ENCODE data around the gene NR5A2.
"Not testable (repeated sequence)": the region's sequence is repeated elsewhere in the genome, so short reads cannot be mapped to it uniquely, and the experiment has no call there.

Gene NR5A2

DNA sequence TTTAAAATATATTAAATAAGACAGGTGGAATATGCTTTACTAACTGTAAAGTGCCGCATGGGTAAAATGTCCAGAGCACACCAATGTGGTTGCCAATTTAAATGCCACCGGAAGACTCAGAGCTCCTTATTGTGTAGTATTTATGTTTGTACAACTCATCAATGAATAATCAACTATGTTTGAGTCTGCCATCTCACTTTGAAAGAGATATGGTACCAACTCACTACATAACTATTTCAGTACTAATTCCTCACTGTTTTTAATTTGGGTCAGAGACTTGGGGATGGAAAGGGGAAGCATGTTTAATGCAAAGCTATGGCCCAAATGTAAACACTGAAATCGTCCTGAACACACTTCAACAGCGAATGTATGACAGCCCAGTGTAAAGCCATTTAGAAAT, 144.8 kb downstream of the NR5A2 start:
- no peak for FAIRE-seq

DNA sequence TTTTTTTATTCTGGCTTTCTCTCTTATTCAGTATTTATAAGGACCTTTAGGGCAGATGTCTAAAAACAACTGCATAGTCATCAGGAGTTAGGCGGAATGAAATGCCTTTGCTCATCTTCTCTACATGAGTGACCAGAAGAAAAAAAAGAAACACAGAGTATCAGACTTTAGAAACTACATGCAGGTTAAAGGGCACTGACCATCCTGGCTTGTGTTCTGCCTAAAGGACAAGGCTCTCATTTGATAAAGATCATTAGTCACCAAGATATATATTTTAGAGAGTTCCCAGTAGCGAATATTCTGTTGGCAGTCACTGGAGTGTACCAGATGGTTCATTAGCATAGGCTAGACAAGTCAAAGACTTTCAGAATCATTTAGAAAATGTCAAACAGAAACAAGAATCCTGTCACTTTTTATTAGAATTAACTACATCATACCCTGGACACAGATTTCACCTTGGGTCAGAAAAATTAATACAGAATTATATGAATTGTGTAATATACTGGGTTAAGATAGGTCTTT, 145.6 kb downstream of the NR5A2 start:
- no peak for FAIRE-seq

DNA sequence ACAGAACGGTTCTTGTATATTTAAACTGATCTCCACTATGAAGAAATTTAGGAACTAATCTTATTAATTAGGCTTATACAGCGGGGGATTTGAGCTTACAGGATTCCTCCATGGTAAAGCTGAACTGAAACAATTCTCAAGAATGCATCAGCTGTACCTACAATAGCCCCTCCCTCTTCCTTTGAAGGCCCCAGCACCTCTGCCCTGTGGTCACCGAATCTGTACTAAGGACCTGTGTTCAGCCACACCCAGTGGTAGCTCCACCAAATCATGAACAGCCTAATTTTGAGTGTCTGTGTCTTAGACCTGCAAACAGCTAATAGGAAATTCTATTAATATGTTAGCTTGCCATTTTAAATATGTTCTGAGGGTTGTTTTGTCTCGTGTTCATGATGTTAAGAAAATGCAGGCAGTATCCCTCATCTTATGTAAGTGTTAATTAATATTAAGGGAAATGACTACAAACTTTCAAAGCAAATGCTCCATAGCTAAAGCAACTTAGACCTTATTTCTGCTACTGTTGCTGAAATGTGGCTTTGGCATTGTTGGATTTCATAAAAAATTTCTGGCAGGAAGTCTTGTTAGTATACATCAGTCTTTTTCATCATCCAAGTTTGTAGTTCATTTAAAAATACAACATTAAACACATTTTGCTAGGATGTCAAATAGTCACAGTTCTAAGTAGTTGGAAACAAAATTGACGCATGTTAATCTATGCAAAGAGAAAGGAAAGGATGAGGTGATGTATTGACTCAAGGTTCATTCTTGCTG, 147.2 kb downstream of the NR5A2 start:
- FAIRE-seq: no peak

DNA sequence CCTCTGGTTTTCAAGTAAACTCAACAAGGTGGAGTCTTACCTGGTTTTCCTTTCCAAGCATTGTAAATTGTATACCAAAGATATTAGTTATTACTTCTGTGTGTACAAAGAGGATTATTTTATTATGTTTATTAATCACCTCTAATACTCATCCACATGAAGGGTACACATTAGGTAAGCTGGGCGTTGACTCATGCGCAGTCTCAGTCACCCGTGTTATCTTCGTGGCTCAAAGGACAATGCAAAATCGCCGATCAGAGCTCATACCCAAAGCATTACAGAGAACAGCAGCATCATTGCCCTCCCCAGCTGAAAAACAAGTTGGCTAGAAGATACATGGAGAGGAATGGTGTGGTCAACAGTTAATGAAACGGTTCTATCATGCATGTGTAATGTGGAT, 148.7 kb downstream of the NR5A2 start:
- no peak for FAIRE-seq

DNA sequence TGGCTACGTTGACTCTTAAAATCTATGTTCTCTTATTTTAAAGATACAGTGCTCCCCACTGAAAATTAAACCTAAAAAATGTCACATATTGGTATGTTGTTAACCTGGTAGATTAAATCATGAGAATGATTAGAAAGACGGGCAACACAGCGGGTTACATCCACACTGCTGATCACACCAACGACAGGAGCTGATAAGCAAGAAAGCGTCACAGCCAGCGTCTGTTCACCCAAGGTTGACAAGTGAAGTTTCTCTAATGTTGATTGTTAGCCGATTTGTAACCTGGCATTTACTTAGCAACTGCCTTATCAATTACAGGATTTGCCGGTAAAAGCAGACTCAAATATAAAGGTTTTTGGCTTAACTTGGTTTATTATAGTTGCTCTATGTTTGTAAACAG, 149.3 kb downstream of the NR5A2 start:
- FAIRE-seq: no peak

DNA sequence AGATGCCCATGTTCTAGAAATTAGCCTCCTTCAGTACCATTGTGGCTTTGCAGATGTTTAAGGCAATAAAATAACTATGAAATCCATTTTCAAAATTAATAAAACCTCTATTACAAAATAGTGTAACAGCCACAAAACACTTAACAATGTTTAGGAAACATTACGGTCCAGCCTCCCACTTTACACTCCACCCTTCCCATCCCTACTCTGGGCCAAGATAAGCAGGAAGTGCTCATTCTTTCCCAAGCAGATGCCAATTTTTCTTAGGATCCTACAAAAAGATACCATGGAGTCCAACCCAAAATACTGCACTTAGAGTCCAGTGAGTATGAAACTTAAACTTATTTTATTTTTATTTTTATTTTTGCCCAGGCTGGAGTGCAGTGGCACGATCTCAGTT, 150.8 kb downstream of the NR5A2 start:
- no peak for FAIRE-seq

DNA sequence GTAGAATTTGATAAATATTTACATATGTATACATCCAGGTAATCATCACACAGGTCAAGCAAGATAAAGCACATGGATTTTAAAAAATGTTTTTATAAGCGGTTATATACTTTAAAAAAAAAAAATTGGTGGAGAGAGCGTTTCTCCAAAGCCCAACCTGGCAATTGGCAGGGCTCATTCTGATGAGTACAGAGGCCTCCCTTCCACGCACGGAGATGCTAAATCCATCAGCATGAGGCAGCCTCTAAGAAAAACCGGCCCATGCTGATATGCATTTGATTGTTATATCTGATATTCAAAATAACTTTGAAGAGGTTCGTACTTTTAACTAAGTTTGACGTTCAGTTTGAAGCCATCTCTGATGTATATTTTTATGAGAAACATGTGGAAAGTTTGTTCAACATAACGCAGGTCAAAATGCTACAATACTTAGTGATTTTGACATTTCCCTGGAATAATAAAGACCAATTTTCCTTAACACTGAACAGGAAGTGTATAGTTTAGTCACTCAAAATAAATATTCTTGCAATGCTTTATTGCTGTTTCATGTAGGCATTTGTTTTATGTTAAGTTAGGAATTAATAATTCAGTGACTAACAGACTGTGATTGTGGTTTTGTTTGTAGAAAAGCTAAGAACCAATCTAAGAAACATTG, 151.7 kb downstream of the NR5A2 start:
- FAIRE-seq: no peak

DNA sequence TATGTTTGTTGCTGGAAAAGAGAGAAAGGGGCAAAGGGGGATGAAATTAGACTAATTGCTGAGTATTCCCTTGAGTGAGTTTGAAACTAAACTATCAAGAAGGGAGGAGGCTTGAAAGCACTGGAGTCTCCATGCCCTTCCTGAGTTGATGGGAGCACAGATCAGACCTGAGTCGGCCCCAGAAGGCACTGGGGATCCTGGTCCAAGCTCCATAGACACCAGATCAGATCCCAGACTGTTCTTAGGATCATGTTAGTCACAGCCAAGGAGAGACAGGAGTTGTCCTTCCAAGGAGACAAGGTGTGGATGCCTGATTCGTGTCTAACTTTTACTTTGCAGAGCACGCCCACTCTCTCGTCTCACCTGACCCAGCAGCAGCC, 152.3 kb downstream of the NR5A2 start:
- FAIRE-seq: no peak

DNA sequence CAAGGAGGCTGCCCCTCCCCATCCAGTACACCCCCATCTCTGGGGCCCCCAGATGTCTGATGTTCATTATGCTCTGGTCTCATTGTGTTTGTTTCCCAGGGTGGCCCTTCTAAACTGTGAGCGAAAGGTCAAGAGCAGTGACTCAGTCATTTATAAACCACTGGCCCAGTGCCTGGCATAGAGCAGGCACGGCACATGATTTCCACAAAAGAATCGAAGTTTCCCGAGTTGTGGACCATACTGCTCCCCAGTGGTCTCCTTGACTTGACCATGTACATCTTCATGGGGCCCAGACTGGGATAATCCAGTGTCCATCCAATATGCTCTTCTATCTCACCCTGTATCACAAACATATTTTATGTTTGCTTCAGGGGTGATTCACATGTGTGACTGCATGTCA, 153.3 kb downstream of the NR5A2 start:
- FAIRE-seq: no peak

DNA sequence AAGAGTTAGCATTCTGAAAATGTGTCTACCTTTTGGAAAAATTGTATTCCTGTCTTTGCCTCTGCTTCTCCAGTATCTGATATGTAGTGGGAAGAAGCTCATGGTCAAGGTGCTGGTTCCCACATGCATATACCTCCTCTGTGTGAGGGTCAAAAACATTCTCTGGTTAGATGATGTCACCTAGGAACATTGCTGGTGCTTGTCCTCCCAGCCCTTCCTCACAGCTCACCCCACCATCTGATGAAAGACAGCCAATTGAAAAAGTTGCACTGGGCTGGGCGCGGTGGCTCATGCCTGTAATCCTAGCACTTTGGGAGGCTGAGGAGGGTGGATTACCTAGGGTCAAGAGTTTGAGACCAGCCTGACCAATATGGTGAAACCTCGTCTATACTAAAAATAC, 154.4 kb downstream of the NR5A2 start:
- no peak for FAIRE-seq

DNA sequence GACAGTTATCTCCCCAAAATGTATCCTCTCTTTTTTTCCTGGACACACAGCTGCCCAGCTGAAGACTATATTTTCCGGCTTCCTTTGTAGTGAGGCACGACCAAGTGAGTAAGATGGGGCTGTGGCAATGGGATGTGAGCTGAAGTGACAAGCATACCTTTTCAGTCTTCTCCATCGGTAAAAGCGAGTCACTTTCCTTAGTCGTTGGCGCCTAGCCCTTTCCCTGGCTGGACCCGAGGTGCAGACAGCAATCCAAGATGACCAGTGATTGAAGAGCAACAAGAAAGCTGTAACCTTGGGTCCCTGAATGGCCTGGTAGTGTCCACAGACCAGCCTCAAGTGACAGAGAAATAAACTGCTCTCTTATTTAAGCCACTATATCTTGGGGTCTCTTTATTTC, 155.2 kb downstream of the NR5A2 start:
- no peak for FAIRE-seq

DNA sequence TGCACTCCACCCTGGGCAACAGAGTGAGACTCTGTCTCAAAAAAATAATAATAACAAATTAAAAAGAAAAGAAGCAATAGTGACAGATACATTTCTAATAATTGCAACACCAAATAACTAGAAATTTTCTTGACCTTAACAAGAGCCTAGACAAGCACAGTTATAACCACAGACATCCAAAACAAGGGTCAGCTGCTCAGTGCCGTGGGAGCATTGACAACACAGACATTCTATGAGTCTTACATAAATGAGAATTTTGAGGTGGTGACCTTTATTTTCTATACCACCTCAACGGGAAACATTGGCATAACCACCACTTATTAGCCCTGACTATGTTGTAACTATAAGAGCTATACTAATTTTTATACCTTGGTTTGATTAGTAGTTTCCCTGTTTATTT, 156.1 kb downstream of the NR5A2 start:
- FAIRE-seq: no peak

DNA sequence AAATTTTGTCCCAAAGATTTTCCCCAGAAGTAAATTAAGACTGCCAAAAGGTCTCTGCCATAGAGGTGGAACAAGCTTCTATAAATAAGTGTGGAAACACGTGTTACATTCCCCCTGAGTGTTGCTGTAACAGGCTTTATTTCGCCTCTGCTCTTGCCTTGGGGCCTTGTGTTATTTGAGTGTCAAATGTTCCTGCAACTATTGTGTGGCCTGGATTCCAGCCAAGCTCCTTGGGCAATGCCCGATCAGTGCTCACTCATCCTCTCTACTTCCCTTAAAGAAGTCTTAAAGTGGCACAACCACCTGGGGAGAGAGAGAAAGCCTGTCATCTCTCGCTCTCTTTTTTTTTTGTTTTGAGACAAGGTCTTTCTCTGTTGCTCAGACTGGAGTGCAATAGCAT, 156.7 kb downstream of the NR5A2 start:
- FAIRE-seq: no peak

DNA sequence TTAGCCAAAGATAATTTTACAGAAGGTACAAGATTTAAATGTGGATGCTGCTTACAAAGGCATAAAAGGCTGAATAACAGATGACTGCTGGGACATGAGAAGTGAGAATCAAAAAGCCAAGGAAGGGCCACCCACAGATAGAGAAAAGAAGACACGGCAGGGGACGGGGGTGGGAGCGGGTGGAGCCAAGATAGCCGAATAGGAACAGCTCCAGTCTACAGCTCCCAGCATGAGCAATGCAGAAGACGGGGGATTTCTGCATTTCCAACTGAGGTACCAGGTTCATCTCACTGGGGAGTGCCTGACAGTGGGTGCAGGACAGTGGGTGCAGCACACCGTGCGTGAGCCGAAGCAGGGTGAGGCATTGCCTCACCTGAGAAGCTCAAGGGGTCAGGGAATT, 157.7 kb downstream of the NR5A2 start:
- FAIRE-seq: not testable (repeated sequence)

DNA sequence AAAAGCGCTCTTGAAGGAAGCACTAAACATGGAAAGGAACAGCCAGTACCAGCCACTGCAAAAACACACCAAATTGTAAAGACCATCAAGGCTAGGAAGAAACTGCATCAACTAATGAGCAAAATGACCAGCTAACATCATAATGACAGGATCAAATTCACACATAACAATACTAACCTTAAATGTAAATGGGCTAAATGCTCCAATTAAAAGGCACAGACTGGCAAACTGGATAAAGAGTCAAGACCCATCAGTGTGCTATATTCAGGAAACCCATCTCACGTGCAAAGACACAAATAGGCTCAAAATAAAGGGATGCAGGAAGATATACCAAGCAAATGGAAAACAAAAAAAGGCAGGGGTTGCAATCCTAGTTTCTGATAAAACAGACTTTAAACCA, 159.8 kb downstream of the NR5A2 start:
- FAIRE-seq: not testable (repeated sequence)

DNA sequence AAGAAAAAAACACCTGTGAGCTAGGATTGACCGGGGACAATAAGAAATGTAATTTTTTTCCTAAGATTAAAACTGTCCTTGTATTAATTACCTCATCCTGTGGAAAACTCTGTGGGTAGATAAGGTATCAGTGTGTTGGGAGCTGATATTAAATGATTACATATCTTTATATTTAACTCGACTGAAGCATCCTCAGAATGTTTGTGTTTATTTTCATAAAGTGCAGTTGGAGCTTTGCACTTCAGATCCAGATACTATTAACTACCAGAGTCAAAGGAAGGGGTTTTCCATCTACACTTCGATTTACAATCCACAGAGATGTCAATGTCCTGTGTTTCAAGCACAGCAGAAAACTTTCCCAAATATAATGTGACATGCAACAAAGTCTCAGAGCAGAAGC, 164.5 kb downstream of the NR5A2 start:
- FAIRE-seq: no peak

DNA sequence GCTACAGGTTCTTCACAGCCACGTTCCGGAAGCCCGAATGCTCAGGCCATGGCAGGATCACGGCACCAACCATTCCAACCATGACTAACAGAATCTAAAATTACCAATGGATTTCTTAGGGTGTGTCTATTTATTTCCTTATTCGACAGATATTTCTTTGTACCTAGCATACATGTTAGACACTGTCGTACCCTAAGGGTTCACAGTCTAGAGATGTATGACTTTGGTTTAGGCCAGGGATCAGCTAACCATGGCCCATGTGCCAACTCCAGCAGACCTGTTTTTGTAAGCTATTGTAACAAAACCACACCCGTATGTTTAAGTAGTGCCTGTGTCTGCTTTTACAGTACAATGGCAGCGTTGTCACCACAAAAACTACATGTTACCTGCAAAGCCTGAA, 167.0 kb downstream of the NR5A2 start:
- FAIRE-seq: no peak

DNA sequence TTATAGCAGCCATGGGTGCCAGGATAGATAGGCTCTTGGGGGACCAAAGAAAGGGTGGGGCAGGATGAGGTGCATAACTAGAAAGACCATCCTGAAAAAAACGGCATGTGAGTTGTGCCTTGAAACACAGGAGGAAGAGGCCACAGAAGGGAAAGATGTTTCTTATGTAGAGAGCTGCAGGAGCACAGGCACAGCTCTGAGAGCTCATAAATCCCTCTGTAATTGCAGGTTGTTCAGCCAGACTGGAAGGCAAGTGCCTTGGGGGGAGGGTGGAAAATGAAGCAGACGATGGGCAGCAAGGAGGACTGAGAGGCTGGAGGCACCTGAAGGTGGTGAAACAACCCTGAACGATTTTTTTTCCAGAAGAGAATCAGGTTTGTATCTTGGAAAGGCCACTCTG, 170.7 kb downstream of the NR5A2 start:
- FAIRE-seq: no peak

DNA sequence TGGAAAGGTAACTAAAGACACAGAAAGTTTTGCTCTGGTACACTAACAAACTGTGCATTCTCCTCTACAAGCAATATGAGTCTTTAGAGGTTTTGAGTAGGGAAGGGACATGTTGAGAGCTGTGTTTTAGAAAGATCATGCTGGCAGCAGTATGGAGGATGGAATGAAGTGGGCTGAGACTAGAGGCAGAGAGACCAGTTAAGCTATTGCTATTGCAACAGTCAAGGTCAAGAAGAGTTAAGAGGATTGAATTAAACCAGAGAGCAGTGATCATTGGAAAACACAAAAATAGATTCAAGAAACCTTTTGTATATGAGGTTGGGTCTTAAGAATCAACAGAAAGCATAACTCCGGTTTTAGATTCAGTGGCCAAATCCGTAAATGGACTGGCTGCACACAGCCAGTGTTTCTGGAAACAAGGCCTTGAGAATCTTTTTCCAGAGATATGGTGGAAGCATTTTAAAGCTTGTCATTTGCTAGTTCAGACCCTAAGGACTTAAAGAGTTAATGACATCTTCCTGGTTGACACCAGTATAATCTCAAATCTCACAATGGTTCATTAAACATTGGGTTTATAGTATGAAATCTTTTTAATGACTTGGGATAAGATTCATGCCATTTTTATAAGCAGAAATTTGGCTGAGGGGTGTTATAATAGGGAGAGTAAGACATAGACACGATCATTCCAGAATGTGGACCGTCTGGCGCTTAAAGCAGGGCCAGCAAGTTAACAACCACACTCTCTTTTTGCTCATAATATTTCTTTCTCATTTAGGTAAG, 177.9 kb downstream of the NR5A2 start:
- FAIRE-seq: no peak

DNA sequence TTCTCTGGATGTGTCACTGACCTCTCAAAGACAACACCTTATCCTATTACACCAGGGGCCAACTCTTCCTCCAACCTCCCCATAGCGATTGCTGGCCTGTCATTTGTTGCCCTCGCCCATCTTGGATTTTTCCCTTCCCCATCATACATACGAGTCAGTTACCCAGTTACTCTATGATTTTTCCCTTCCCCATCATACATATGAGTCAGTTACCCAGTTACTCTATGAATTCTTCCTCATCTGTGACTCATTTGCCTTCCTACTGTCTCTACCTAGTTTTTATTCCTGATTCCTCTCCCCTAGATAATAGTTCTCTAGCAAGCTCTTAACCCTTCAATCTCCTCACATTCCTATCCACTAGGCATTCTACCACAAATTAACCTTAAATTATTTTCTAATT, 178.8 kb downstream of the NR5A2 start:
- FAIRE-seq: no peak

DNA sequence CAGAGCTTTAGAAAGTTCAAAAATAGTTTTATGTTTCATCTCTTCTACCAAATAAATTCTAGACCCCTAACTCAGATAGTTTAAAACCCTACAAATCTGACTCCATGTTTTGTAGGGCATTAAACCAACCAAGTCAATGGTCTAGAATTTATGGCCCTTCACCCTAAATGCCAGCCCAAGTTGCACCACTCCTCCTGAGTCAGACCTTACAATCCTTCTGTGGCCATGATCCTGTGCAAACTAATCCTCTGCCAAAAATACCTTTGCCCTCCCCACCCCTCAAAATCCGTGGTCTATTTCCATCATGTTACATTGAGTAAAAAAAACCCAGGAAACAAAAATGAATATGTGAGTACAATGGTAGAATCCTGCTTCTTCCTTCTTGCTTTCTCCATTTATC, 179.3 kb downstream of the NR5A2 start:
- FAIRE-seq: no peak

DNA sequence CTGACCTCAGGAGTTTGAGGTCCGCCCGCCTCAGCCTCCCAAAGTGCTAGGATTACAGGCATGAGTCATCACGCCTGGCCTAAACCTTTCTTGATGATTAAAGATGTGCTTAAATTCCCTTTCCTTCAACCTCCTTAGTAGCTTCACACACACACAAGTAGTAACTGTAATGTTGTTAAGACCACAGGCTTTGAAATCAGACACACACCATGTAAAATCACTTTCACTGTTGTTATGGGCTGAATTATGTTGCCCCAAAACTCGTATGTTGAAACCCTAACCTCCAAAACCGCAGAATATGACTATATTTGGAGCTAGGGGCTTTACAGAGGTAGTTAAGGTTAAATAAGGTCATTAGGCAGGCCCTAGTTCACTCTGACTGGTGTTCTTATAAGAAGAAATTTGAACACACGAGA, 180.2 kb downstream of the NR5A2 start:
- no peak for FAIRE-seq

DNA sequence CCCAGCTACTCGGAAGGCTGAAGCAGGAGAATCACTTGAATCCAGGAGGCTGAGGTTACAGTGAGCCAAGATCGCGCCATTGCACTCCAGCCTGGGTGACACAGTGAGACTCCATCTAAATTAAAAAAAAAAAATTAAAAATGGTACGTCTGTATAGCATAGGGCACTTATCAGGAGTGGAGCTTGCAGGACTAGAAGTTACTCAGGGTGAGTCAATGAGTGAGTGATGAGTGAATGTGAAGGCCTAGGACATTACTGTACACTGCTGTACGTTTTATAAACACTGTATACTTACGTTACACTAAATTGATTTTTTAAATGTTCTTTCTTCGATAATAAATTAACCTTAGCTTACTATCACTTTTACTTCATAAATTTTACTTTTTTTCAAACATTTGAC, 183.6 kb downstream of the NR5A2 start:
- no peak for FAIRE-seq

DNA sequence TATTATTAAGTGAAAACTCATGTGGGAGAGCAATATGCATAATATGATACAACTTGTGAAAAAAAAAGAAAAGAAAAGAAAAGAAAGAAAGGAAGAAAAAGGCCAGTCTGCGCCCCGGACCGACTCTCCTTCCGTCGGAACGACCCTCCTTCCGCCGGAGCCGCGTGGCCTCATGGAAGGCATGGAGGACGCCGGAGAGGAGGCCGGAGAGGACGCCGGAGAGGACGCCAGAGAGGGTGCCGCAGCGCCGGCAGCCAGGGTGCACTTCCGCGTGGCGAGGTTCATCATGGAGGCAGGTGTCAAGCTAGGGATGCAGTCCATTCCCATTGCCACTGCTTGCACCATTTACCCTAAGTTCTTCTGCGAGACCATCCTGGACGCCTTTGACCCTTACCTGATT, 185.9 kb downstream of the NR5A2 start:
- FAIRE-seq: no peak

Data from TTC549 (cell line).